GM19023 (cell line): ENCODE results near the gene CD101.
A peak's percentile ranks its signal among the peaks of the same experiment; 100 is the strongest.
"Not testable (repeated sequence)": the region's sequence is repeated elsewhere in the genome, so short reads cannot be mapped to it uniquely, and the experiment has no call there.

Source experiments
- ATAC-seq: cut with Tn5 transposase; IDR thresholded peaks from one replicate; pipeline ENCODE4 v1.9.1; 2021; ENCODE audit warnings: mild to moderate bottlenecking, moderate library complexity; ENCODE audit not compliant: unreplicated experiment

CD101 gene, protein sequence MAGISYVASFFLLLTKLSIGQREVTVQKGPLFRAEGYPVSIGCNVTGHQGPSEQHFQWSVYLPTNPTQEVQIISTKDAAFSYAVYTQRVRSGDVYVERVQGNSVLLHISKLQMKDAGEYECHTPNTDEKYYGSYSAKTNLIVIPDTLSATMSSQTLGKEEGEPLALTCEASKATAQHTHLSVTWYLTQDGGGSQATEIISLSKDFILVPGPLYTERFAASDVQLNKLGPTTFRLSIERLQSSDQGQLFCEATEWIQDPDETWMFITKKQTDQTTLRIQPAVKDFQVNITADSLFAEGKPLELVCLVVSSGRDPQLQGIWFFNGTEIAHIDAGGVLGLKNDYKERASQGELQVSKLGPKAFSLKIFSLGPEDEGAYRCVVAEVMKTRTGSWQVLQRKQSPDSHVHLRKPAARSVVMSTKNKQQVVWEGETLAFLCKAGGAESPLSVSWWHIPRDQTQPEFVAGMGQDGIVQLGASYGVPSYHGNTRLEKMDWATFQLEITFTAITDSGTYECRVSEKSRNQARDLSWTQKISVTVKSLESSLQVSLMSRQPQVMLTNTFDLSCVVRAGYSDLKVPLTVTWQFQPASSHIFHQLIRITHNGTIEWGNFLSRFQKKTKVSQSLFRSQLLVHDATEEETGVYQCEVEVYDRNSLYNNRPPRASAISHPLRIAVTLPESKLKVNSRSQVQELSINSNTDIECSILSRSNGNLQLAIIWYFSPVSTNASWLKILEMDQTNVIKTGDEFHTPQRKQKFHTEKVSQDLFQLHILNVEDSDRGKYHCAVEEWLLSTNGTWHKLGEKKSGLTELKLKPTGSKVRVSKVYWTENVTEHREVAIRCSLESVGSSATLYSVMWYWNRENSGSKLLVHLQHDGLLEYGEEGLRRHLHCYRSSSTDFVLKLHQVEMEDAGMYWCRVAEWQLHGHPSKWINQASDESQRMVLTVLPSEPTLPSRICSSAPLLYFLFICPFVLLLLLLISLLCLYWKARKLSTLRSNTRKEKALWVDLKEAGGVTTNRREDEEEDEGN

DNA sequence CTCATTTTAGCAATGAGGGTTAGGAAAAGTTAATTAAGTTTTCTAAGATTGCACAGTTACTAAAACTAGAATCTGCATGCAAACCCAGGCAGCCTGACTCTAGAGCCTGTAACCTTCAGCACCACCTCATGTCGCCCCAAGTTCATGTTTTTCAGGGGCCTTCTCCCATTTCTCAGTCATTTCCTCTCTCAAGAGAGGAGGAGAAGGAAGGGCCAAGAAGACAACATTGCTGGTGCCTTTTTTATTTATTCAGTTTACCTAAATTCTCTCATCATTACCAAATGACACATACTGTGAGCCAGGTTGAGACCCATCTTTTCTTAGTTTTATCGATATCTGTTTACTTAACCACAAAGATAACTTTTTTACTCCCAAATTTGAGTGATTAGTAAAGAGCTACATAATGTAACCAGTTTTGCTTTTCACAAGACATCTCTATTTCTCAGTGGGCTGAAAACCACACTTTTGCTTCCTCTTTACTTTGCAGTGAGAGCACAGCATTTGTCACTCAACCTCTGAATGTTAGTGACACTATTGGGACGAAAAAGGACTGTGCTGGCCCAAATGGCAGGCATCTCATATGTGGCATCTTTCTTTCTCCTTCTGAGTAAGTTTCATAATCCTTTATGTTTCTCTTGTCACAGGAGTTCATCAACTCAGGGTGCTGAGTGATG lies at the start of gene CD101:
TSS of gene CD101 (plus strand) at position 507 of the 674 bp plus-strand sequence. CDS start at position 565, 58 bp downstream.
- peak; percentile 95 for ATAC-seq

DNA sequence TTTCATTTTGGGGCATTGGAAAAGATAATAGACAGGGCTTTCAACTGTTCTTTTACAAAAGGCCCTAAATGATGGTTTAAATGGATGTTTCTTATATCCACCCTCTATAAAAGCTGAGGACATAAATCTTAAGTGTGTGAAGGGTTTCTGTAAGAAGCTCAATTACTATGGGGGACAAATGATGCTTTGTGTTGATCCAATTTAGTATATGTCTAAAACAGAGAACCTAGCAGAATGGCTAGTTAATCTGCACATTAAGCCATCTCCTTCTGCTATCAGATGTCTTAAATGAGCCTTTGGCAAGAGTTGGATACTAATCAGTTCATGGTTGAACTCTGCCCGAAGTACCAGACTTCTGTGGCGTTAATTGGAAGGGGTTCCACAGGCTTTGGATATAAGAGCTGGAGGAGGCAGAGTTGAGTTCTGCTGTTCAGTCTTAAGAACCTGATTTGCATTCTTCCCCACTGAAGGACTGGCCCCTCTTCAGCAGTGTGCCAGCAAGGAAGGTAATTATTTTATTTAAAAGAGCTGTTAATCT lies 48.8 kb upstream of the CD101 start:
- no peak for ATAC-seq

DNA sequence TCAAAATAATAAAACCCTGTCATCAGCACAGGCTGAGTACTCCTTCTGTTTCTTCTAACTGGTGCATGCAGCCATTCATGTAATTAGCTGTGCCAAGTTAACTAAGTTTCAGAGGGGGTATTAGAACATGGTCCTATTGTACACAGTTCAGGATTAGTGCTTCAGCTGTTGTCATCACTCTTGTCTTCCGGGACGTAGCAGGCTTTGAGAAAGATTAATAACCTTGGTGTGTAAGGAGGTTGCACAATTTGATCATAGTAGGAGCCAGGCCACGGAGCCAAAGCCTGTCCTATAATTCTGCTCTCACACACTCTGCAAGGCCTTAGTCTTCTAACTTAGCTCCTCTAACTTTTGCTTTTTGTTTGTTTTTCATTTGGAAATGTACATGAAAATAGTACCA lies 47.1 kb upstream of the CD101 start:
- ATAC-seq: no peak

DNA sequence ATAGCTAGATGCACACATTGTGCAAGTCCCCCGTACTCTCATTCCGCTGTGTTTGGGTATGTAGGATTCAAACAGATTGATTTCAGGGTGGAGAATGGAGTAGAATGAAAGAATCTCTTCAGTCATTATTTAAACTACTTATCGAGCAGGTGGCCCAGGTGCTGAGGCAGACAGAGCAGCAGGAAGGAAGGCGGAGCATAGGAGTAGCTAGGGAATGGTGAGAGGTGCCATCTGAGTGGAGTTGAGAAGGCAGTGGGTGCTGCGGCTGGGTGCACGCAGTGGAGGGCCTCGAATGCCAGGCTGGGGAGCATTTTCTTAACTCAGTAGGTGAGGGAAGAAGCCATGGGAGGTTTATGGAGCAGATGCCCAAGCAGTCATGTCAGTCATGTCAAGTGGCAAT lies 45.2 kb upstream of the CD101 start:
- ATAC-seq: no peak

DNA sequence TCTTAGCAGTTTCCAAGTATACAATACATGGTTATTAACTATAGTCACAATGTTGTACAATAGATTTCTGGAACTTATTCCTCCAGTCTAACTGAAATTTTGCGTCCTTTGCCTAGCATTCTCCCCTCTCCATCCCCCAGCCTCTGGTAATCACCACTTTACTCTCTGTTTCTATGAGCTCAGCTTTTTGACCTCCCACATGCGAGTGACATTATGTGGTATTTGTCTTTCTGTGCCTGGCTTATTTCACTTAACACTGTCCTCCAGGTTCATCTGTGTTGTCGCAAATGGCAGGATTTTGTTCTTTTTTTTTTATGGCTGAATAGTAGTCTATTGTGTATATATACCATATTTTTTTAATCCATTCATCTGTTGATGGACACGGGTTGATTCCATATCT lies 43.9 kb upstream of the CD101 start:
- no peak for ATAC-seq

DNA sequence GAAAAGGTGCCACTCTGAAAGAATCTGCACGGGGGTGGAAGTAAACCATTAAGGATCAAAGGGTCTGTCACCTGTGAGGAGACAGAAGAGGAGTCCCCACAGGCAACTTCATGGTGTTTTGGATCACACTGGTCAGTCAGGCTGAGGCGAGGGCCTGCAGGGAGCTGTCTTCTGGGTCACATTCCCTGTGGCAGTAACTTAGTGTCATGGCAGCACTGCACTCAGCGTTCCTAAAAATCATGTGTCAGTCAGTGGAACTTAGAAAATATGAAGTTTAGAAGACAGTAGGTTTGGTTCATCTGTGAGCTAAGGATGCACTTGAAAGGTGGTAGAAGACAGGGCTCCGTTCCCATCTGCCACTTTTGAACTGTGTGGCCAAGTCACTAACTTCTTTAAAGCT lies 43.5 kb upstream of the CD101 start:
- ATAC-seq: no peak

DNA sequence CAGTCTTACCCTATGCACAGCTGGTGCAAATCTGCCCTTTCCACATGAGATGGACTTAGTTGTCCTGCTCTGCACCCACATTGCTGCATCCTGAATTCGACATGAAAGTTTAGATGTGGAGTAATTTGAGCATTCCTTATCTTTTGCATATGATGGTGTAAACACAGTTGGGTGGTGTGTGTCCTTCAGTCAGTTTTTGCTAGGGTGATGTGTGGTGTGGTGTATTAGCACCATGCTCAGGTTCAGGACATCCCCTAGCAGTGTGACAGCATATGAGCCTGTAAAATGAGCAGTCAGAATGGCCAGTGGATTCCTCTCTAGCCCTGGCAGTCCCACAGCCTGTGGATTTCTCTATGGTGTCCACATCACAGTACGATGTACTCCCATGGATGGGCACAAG lies 42.6 kb upstream of the CD101 start:
- ATAC-seq: no peak

DNA sequence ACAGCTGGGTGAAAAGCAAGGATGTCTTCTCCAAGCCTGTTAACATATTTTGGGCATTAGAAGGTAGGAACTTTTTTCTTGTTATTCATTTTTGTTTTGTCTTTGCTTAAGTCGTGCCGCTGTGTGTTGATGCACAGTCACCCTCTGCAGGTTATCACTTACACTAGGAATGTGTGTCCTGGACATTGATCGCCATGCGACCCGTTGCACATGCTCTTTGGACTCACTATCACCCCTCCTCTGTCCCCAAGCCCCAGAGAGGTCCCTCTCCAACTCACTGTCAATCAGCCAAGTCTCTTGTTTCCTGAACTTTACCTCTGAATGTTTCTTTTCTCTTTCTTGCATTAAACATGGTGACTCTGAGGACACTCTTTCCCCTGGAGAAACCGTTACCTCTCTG lies 40.0 kb upstream of the CD101 start:
- ATAC-seq: no peak

DNA sequence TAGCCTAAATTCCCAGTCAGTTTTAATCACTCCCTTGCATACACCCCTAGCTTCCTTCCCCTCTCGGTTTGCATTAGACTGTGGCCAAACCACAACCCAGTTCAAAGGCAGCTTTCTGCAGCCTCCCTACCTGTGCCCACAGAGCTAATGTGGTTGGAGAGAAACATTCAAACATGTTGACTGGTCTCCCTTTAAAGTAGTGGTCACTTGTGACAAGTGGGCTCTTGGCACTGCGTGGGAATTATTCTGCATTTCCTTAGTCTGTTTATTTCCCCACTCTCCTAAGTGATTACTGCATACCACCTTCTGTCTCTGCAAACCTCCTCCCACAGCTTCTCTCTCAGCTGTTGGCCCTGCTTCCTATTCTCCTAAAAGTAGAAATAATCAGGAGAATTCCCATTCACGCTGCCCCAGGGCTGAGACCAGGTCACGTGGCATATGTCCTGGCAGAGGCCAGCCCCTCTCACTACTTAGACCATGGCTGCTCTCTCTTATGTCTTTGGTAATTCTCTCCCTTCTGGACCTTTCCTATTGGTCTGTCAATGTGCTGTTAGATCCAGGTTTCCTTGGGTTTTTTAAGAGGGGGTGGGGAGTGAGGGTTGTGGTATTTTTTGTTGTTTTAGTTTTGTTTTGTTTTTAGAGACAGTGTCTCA lies 38.4 kb upstream of the CD101 start:
- ATAC-seq: no peak

DNA sequence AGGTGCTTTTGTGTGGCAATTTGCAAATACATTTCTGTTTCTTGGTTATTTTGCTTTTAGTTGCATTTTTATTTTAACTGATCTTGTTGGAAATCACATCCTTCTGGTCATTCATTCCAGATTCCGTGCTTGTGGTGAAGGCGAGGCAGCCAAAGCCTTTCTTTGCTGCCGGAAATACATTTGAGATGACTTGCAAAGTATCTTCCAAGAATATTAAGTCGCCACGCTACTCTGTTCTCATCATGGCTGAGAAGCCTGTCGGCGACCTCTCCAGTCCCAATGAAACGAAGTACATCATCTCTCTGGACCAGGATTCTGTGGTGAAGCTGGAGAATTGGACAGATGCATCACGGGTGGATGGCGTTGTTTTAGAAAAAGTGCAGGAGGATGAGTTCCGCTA lies 34.8 kb upstream of the CD101 start:
- no peak for ATAC-seq

DNA sequence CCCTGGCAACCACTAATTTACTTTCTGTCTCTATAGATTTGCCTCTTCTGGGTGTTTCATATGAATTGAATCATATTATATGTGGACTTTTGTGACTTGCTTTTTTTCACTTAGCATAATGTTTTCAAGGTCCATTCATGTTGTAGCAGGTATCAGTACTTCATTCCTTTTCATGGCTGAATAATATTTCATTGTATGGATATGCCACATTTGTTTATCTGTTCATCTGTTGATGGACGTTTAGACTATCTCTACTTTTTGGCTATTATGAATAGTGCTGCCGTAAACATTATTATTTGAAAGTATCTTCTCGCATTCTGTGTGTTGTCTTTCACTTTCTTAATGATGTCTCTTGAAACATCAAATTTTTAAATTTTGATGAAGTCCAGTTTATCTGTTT lies 32.8 kb upstream of the CD101 start:
- no peak for ATAC-seq

DNA sequence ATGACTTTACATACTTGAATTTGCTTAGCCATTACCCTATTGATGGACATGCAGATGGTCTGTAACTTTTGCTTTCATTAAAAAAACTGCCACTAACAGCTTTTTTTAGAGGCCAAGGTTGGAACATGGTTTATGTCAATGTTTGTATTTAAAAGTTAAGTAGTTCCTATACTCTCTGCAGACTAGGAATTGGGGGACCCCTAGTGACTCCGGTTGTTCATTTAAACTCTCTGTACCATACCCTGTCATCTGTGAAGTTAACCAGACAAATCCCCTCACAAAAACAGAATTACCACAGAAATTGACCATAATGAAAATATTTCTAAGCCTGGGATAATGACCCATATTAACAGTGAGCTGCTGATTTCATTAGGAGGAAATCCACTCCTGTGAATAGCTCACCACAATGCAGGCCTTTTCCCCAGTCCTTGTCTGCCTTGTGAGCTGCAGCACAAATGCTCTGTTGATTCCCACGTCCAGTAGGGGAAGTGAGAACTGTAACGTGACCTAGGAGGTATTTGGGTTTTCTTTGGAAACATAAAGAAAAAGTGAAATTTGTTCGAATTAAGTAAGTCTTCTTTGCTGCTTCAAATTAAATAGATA lies 30.2 kb upstream of the CD101 start:
- ATAC-seq: no peak

DNA sequence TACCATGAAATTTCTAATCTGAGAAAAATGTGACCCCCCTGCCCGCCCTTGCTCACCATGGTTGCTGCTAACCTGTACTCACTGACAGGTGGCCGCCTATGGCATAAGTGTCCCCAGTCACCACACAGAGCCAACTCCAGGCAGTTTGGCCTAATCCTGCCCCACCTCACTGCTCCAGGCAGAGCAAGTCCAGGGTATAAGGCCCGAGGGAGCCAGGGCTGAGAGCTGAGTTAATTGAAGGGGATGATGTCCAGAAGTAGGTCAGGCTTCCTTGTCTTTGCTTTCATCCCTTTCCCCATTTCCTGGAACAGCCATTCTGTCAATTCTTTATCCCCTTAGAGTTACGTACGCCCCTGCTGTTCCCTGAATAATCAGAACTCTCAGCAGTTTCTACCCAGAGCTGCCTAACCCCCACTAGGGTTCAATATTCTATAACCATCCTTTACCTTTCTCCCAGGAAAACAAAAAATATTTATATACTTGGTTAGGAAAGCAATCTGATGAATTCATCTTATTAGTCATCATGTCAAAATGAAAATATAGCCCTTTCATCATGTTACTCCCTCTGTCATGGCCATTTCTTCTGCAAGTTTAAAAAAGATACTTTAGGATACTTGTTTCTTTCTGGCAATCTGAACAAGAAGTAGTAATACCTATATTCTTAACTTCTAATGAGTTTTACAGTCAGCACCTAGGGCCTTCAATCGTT lies 29.4 kb upstream of the CD101 start:
- ATAC-seq: no peak

DNA sequence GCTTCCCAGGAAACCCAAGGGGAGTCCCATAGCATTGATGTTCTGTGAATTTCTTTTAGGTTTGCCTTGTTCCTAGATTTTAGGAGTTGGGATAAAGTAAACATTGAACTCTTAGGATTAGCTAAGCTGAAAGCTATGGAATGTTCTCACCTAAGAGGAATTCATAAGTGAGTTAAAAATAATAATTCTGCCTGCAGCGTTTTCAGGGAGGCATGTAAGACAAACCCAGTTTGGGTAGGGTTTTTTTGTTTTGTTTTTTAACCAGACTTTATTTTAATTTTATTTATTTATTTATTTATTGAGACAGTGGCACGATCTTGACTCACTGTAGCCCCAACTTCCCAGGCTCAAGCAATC lies 28.9 kb upstream of the CD101 start:
- ATAC-seq: no peak

DNA sequence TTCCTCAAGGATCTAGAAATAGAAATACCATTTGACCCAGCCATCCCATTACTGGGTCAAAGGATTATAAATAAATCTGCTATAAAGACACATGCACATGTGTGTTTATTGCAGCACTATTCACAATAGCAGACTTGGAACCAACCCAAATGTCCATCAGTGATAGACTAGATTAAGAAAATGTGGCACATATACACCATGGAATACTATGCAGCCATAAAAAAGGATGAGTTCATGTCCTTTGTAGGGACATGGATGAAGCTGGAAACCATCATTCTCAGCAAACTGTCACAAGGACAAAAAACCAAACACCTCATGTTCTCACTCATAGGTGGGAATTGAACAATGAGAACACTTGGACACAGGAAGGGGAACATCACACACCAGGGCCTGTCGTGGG lies 21.3 kb upstream of the CD101 start:
- ATAC-seq: not testable (repeated sequence)

DNA sequence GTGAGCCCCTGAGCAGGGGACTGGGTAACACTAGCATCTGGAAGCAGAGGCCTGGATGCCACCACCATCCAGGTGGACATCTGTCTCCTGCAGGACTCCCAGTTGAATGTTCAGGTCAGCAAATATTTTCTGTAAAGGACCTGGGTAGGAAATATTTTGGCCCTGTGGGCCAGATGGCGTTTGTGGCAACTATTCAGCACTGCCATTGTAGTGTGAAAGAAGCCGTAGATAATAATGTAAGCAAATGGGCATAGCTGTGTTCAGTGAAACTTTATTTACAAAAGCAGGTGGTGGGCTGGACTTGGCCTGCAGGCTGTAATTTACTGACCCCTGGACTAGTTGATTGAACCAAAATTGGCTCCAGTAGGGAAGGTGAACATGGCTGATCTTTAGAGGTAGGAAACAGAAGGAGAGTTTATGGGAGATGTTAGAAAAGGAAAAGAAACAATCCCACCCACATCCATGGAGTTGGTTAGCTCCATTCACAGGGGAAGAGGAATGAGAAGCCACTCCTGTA lies 20.0 kb upstream of the CD101 start:
- no peak for ATAC-seq

DNA sequence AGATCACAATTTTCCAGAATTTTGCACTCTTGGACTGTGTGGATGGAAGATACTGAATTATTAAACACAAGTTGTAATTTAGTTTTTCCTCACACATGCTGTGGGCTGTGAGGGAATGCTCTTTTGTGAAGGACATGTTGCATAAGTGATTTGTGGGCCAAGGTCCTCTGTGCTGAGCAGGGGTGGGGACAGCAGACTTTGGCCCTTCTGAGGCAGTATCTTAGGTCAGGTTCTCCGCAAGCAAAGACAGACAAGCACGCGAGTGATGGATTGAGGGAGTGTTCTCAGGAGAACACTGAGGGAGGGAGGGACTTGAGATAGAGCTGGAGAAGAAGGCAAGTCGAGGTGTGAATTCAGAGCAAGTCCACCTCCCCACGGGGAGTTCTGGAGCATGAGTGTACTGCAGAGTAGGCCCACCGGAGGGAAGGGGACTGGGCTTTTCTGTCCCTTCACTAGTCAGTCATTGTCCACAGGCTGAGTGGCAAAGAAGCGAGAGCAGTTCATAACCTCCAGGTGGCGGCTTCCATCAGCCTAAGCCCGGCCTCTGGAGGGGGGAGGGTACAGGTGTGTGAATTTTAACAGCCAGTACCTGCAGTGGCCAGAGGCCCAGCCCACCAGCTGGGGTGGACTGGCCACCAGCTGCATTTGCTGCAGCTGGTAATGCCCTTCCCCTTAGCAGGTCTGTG lies 19.1 kb upstream of the CD101 start:
- ATAC-seq: no peak

DNA sequence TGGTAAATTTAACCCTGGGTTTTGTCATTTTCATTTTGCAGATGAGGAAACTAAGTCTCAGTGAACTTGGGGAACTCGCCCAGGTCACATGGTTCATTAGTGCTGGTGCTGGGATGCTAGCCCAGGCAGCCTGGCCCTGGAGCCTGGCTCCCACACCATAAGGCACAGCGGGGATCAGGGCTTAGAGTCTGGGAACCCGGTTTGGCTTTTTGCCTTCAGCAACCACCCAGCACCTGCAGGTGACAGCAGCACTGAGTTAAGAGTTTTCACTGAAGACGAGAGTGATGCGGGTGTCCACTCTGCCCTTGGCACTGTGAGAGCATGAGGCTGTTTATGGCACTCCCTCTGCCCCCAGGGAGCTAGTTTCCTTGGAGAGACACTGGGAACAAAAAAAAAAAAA lies 18.4 kb upstream of the CD101 start:
- ATAC-seq: no peak

DNA sequence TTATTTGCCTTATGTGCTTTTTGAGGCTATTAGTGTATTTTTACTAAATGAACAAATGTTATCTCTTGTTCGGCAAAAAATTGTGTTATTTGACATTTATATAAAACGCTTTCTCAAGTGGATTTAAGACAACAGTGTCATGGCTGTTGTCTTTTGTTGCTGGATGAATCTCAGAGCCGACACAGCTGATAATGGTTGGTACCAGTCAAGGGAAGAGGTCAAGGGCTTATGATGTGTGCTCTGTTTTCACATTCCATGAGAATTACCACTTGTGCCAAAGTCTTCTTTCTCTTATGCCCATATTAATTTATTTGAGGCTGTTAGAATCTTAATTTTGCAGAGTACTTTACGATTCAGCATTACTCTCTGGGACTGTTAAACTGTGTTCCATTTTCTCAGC lies 17.9 kb upstream of the CD101 start:
- ATAC-seq: no peak
